ENCODE results near the gene PRPF38A. TPM values are rescaled to one million over a fixed set of nuclear protein-coding genes. Genes with fewer than 3 reads are reported as not detected.

Gene PRPF38A
- total RNA-seq, 3 donors from 2014 or later (not counting 1 experiment from before 2014, with no cell fraction given), result 73.9 to 97.2 (median 95.4) TPM

DNA sequence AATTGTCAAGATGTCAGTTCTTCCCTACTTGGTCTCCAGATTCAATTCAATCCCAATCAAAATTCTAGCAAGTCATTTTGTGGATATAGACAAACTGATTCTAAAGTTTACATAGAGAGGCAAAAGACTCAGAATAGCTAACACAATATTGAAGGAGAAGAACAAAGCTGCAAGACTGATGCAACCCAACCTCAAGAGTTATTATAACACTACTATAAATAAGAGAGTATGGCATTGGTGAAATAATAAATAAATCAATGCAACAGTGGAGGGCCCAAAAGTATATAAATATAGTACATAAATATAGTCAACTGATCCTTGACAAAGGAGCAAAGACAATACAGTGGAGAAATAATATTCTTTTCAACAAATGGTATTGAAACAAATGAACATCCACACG, 49.7 kb downstream of the PRPF38A start:
- intact Hi-C loops (cut with micrococcal nuclease), result no loop called here
- H3K4me3 Mint-ChIP-seq, result no peak overlapping the region
- DNase-seq, result no peak
- Histone ChIP-seq H3K4me3 (ENCODE audit: low read length) (no peak overlapping the region), H3K27me3 (ENCODE audit: control insufficient read depth, insufficient read depth, low read length) (no peaks in the 10 kb centered on the region), H3K4me1 (ENCODE audit: control insufficient read depth, insufficient read depth, low read length) (no peaks in the 10 kb centered on the region), H3K36me3 (ENCODE audit: control insufficient read depth, insufficient read depth, low read length) (peaks cover 16% of the 10 kb centered on the region), H3K9me3 (ENCODE audit: control insufficient read depth, insufficient read depth, low read length) (no peaks in the 10 kb centered on the region), H3K27ac (ENCODE audit: low read length) (no peak overlapping the region)
- no peaks in the 10 kb centered on the region for H3K4me1 Mint-ChIP-seq
- ATAC-seq, result no peak
- H3K36me3 Mint-ChIP-seq, result no peaks in the 10 kb centered on the region
- WGBS (ENCODE audit: insufficient coverage), result no CpG with 5 or more reads among the region's 1 CpG
- H3K27me3 Mint-ChIP-seq (ENCODE audit: low read depth in 2 of 2), result no peaks in the 10 kb centered on the region
- H3K9me3 Mint-ChIP-seq, result no peaks in the 10 kb centered on the region
- TF ChIP-seq, protein P1, sequence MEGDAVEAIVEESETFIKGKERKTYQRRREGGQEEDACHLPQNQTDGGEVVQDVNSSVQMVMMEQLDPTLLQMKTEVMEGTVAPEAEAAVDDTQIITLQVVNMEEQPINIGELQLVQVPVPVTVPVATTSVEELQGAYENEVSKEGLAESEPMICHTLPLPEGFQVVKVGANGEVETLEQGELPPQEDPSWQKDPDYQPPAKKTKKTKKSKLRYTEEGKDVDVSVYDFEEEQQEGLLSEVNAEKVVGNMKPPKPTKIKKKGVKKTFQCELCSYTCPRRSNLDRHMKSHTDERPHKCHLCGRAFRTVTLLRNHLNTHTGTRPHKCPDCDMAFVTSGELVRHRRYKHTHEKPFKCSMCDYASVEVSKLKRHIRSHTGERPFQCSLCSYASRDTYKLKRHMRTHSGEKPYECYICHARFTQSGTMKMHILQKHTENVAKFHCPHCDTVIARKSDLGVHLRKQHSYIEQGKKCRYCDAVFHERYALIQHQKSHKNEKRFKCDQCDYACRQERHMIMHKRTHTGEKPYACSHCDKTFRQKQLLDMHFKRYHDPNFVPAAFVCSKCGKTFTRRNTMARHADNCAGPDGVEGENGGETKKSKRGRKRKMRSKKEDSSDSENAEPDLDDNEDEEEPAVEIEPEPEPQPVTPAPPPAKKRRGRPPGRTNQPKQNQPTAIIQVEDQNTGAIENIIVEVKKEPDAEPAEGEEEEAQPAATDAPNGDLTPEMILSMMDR (IDR thresholded peaks at IDR 0.05), result no peak
- H3K27ac Mint-ChIP-seq, result peak overlapping the region in 1 of 2 donors; percentile 25

DNA sequence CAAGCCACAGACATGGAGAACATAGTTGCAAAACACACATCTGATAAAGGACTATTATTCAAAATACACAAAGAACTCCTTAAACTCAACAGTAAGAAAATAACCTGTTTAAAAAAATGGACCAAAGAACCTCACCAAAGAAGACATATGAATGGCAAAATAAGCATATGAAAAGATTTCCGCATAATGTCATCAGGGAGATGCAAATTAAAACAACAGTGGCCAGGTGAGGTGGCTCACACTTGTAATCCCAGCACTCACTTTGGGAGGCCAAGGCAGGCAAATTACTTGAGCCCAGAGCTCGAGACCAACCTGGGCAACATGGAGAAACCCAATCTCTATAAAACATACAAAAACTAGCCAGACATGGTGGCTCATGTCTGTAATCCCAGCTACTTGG, 50.4 kb downstream of the PRPF38A start:
- no peaks in the 10 kb centered on the region for H3K9me3 ChIP-seq (ENCODE audit: control insufficient read depth, insufficient read depth, low read length)
- no peak overlapping the region for H3K4me3 ChIP-seq (ENCODE audit: low read length)
- peaks cover 16% of the 10 kb centered on the region for H3K36me3 ChIP-seq (ENCODE audit: control insufficient read depth, insufficient read depth, low read length)
- Mint-ChIP-seq H3K4me1 (no peaks in the 10 kb centered on the region), H3K36me3 (no peaks in the 10 kb centered on the region), H3K9me3 (no peaks in the 10 kb centered on the region), H3K27me3 (ENCODE audit: low read depth in 2 of 2) (no peaks in the 10 kb centered on the region), H3K4me3 (no peak overlapping the region), H3K27ac (no peak overlapping the region)
- 91% methylated on average over 2 of the region's 2 CpGs for WGBS (ENCODE audit: insufficient coverage)
- intact Hi-C loops (cut with micrococcal nuclease), result no loop called here
- DNase-seq (no peak), ATAC-seq (no peak)
- TF ChIP-seq, protein P1 (IDR thresholded peaks at IDR 0.05), result no peak
- H3K27me3 ChIP-seq (ENCODE audit: control insufficient read depth, insufficient read depth, low read length), result no peaks in the 10 kb centered on the region
- no peaks in the 10 kb centered on the region for H3K4me1 ChIP-seq (ENCODE audit: control insufficient read depth, insufficient read depth, low read length)
- H3K27ac ChIP-seq (ENCODE audit: low read length), result no peak overlapping the region

DNA sequence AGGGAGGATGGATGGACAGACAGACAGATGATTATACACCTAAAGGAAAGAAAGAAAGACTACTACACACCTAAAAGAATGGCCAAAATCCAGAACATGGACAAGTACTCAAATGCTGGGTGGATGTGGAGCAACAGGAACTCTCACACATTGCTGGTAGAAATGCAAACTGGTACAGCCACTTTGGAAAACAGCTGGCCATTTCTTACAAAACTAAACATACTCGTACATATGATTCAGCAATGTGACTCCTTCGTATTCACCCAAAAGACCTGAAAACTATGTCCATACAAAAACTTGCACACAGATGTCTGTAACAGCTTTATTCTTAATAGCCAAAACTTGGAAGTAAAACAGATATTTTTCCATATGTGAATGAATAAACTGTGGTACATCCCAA, 51.3 kb downstream of the PRPF38A start:
- Histone ChIP-seq H3K4me3 (ENCODE audit: low read length) (no peak overlapping the region), H3K9me3 (ENCODE audit: control insufficient read depth, insufficient read depth, low read length) (no peaks in the 10 kb centered on the region), H3K27ac (ENCODE audit: low read length) (no peak overlapping the region), H3K27me3 (ENCODE audit: control insufficient read depth, insufficient read depth, low read length) (no peaks in the 10 kb centered on the region), H3K36me3 (ENCODE audit: control insufficient read depth, insufficient read depth, low read length) (peaks cover 13% of the 10 kb centered on the region), H3K4me1 (ENCODE audit: control insufficient read depth, insufficient read depth, low read length) (no peaks in the 10 kb centered on the region)
- no peak overlapping the region for H3K27ac Mint-ChIP-seq
- DNase-seq, result no peak
- TF ChIP-seq, protein P1 (IDR thresholded peaks at IDR 0.05), result no peak
- no peak overlapping the region for H3K4me3 Mint-ChIP-seq
- WGBS (ENCODE audit: insufficient coverage), result 100% methylated on average over 2 of the region's 2 CpGs
- intact Hi-C loops (cut with micrococcal nuclease), result no loop called here
- no peak for ATAC-seq
- no peaks in the 10 kb centered on the region for H3K4me1 Mint-ChIP-seq
- H3K9me3 Mint-ChIP-seq, result no peaks in the 10 kb centered on the region
- no peaks in the 10 kb centered on the region for H3K36me3 Mint-ChIP-seq
- no peaks in the 10 kb centered on the region for H3K27me3 Mint-ChIP-seq (ENCODE audit: low read depth in 2 of 2)

DNA sequence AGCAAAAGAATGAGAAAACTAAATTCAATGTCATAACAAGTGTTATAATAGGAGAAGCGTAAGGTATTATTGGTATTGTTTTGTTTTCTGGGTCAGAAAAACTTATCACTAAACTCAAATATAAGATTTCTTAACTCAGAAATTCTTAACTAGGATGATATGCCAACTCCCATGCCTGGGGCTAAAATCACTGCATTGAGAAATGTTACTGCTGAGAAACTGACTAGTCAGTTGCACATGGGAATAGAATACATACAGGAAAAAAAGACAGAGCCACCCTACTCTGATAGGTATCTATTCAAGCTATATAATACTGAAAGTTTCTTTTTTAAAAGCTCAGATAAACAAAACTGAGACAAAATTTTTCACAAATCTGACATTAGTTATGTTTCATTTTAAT, 56.3 kb downstream of the PRPF38A start:
- Histone ChIP-seq H3K27me3 (ENCODE audit: control insufficient read depth, insufficient read depth, low read length) (no peaks in the 10 kb centered on the region), H3K36me3 (ENCODE audit: control insufficient read depth, insufficient read depth, low read length) (peaks cover 29% of the 10 kb centered on the region), H3K4me1 (ENCODE audit: control insufficient read depth, insufficient read depth, low read length) (no peaks in the 10 kb centered on the region), H3K4me3 (ENCODE audit: low read length) (no peak overlapping the region), H3K27ac (ENCODE audit: low read length) (no peak overlapping the region), H3K9me3 (ENCODE audit: control insufficient read depth, insufficient read depth, low read length) (no peaks in the 10 kb centered on the region)
- Mint-ChIP-seq H3K4me3 (no peak overlapping the region), H3K27me3 (ENCODE audit: low read depth in 2 of 2) (no peaks in the 10 kb centered on the region), H3K27ac (no peak overlapping the region), H3K9me3 (no peaks in the 10 kb centered on the region), H3K4me1 (no peaks in the 10 kb centered on the region), H3K36me3 (peaks cover 8% of the 10 kb centered on the region)
- DNase-seq (no peak), ATAC-seq (no peak)
- intact Hi-C loops (cut with micrococcal nuclease), result no loop called here
- no CpG with 5 or more reads among the region's 1 CpG for WGBS (ENCODE audit: insufficient coverage)
- TF ChIP-seq, protein P1 (IDR thresholded peaks at IDR 0.05), result no peak
